ENCODE measurements around the gene KIF3B.
"Not testable (repeated sequence)": the region's sequence is repeated elsewhere in the genome, so short reads cannot be mapped to it uniquely, and the experiment has no call there.

The KIF3B gene

DNA sequence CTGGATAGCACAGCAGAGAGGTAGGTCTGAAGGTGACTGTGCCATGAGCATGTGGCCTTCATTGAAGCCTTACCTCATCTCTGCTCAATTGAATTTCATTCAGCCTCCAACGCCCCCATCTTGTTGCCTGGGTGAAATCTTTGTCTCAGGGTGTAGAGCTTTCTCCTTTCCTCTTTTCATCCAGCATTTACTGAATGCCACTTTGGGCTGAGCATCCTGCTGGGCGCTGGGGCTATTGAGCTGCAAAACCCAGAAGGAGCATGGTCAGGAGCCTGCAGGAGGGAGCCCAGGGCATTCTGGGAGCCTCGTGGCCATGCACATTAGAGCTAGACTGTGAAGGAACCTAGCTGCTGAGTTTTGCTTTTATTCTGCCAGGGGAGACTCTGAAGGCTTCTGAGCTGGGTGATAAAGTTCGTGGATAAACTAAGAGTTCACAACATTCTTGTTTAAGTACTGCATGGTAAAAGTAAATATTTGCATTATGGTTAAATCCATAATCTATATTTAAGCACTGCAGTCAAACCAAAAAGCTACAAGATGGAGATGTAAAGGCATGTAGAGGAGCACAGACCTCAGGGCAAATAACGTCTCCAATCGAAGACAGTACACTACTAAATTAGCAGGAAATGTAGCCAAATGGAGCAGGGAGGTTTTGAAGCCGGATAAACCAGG, 67.5 kb downstream of the KIF3B start:
- TF ChIP-seq ZFX (IDR thresholded peaks at IDR 0.05): no peak
- TF ChIP-seq, protein P1, sequence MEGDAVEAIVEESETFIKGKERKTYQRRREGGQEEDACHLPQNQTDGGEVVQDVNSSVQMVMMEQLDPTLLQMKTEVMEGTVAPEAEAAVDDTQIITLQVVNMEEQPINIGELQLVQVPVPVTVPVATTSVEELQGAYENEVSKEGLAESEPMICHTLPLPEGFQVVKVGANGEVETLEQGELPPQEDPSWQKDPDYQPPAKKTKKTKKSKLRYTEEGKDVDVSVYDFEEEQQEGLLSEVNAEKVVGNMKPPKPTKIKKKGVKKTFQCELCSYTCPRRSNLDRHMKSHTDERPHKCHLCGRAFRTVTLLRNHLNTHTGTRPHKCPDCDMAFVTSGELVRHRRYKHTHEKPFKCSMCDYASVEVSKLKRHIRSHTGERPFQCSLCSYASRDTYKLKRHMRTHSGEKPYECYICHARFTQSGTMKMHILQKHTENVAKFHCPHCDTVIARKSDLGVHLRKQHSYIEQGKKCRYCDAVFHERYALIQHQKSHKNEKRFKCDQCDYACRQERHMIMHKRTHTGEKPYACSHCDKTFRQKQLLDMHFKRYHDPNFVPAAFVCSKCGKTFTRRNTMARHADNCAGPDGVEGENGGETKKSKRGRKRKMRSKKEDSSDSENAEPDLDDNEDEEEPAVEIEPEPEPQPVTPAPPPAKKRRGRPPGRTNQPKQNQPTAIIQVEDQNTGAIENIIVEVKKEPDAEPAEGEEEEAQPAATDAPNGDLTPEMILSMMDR (conservative IDR thresholded peaks at IDR 0.05): no peak
- peak overlapping the region; percentile 73 for H3K27ac ChIP-seq

GRCh38 chr20:32348207-32348606, 70.8 kb downstream of the KIF3B start:
- peak overlapping the region; percentile 58; the same call in 1 of the 2 replicates for H3K27ac ChIP-seq

GRCh38 chr20:32350421-32350820, 73.0 kb downstream of the KIF3B start:
- TF ChIP-seq ZFX (IDR thresholded peaks at IDR 0.05): no peak
- no peak overlapping the region for H3K27ac ChIP-seq

More at GRCh38 chr20:32348207-32348606, 70.8 kb downstream of the KIF3B start:
- TF ChIP-seq ZFX (IDR thresholded peaks at IDR 0.05): no peak
- TF ChIP-seq, protein P1 (conservative IDR thresholded peaks at IDR 0.05): no peak

DNA sequence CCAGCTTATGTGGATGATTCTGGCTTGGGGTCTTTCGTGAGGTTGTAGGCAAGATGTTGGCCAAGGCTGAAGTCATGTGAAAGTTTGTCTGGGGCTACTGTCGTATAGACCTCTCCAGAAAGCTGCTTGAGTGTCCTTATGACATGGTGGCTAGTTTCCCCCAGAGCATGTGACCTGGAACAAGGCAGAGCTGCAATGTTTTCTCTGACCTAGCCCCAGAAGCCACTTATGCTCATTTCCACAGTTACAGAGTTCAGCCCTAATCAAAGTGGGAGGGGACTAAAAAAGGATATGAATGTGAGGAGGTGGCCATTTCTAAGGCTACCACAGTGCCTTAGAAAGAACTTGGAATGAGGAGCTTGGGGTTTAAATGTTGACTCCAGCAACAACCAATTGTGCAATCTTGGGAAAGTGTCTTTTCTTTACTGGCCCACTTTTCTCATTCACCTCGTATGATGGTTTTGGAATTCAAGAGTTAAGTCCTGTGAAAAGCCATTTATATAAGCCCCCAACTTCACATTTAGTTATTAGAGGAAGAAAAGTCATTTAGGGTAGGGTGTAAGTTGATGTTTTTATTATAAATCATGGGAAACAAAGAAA, 74.8 kb downstream of the KIF3B start:
- TF ChIP-seq, protein P1 (conservative IDR thresholded peaks at IDR 0.05): no peak
- no peak for TF ChIP-seq ZFX (IDR thresholded peaks at IDR 0.05)
- H3K27ac ChIP-seq: no peak overlapping the region

DNA sequence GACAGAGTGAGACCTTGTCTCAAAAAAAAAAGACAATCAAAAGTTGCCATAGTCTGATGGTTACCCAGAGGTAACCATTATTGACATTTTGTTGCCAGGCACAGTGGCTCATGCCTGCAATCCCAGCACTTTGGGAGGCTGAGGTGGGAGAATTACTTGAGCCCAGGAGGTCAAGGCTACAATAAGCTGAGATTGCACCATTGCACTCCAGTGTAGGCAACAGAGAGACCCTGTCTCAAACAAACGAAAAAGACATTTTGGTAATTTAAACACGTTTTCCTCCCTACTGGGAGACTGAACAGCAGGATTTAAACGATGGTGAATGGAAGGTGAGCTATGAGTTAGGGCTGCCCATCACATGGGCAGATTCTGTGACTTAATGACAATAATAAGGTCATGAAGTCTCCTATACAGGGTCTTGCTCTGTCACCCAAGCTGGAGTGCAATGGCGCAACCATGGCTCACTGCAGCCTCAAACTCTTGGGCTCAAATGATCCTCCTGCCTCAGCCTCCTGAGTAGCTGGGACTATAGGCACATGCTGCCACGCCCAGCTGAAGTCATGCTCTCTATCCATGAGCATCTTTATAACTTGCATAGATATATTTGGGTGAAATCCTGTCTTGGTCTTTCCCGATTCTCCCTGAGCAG, 76.5 kb downstream of the KIF3B start:
- TF ChIP-seq, protein P1 (conservative IDR thresholded peaks at IDR 0.05): no peak
- TF ChIP-seq ZFX (IDR thresholded peaks at IDR 0.05): no peak
- H3K27ac ChIP-seq: peak overlapping the region; percentile 17; the same call in 1 of the 2 replicates

- peak overlapping the region; percentile 17; the same call in 1 of the 2 replicates for H3K27ac ChIP-seq
- TF ChIP-seq, protein P1 (conservative IDR thresholded peaks at IDR 0.05): no peak
- no peak for TF ChIP-seq ZFX (IDR thresholded peaks at IDR 0.05)
Observed at GRCh38 chr20:32354592-32355416, 77.4 kb downstream of the KIF3B start.

DNA sequence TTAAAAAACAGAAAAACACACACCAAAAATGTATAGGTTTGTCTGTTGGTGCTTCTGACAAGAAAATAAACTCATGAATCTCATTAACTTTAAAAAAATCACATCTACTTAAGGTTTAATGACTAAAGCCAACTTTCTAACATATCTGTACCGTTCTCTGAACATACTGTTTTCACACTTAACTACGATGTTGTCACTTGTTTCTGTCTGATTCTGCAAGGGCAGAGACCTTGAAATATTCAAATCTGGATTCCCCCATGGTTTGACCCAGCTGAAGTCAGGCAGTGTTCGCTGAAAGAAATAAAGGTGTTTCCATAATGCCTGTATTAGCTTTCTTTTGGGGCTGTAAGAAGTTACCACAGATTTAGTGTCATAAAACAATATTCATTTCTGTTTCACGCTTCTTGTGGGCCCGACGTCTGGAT, 78.0 kb downstream of the KIF3B start:
- no peak overlapping the region for H3K27ac ChIP-seq
- TF ChIP-seq, protein P1 (conservative IDR thresholded peaks at IDR 0.05): no peak
- no peak for TF ChIP-seq ZFX (IDR thresholded peaks at IDR 0.05)

DNA sequence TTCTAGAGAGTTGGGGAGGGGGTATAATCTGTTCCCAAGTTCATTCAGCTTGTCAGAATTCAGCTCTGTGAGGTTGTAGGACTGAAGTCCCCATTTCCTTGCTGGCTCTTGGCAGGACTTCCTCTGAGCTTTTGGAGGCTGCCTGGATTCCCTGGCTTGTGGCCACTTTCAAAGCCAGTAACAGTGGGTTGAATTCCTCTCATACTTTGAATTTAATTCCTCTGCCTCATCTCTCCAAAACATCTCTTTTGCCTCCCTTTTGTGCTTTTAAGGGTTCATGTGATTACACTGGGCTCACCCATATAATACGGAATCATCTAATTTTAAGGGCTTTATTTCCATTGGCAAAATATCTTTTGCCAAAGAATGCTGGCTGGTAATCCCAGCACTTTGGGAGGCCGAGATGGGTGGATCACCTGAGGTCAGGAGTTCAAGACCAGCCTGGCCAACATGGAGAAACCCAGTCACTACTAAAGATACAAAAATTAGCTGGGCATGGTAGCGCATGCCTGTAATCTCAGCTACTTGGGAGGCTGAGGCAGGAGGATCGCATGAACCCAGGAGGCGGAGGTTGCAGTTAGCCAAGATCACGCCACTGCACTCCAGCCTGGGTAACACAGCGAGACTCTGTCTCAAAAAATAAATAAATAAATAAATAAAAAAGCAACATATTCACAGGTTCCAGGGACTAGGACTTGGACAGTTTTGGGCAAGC, 78.6 kb downstream of the KIF3B start:
- not testable (repeated sequence) for H3K27ac ChIP-seq

Data from C4-2B (cell line).